ENCODE data around the gene CALN1.

GRCh38 chr7:72217151-72217550, 195.0 kb downstream of the CALN1 start:
- no peak for TF ChIP-seq CTCF (optimal IDR thresholded peaks at IDR 0.05 in 1 of 3, IDR thresholded peaks at IDR 0.05 in 1 of 3, conservative IDR thresholded peaks at IDR 0.05 in 1 of 3; ENCODE audit: extremely low read depth in 1 of 3, insufficient read depth in 2 of 3, low read length in 3 of 3)
- TF ChIP-seq EZH2 (IDR thresholded peaks at IDR 0.05; ENCODE audit: low read length): no peak
